HK-2 (cell line): ENCODE measurements around the gene ANKRD27.

Experiments used
- DNase-seq: peaks from one replicate; pipeline ENCODE4 v3.0.0-alpha.2; 2018; ENCODE audit not compliant: unreplicated experiment

ANKRD27 gene

GRCh38 chr19:32555786-32556185 is 119.2 kb downstream of the ANKRD27 start:
- no peak for DNase-seq

- DNase-seq = no peak
Observed at GRCh38 chr19:32550666-32551065, 124.3 kb downstream of the ANKRD27 start.
